Panc1 (cell line): ENCODE data around the gene HOXB7. TPM values are rescaled to one million over a fixed set of nuclear protein-coding genes. Genes with fewer than 3 reads are reported as not detected.
A peak's percentile ranks its signal among the peaks of the same experiment; 100 is the strongest.

Experiments used
- ATAC-seq: fragments of 200-7000 bp; cut with Tn5 transposase; 2 replicates; pipeline ENCODE4 v1.9.1; 2020; ENCODE audit warnings: mild to moderate bottlenecking, moderate library complexity
- BruUV-seq: library from RNA; stranded (reverse); fragments of 400-500 nt; replicated peaks from 2 replicates; lab custom pipeline; 2021; lab: Mats Ljungman, UMichigan
- CTCF ChIA-PET: fragments of 300-600 bp; sonication (Branson Sonifier 250); formaldehyde crosslinking; loops from one replicate; lab custom pipeline; 2022; ENCODE audit warnings: antibody characterized with exemption; lab: Charles Lee
- POLR2A ChIA-PET: fragments of 300-600 bp; sonication (Branson Sonifier 250); formaldehyde crosslinking; loops from one replicate; lab custom pipeline; 2022; ENCODE audit warnings: antibody characterized with exemption; lab: Charles Lee
- DNase-seq: peaks from one replicate; pipeline ENCODE4 v3.0.0-alpha.2; 2010; ENCODE audit warnings: low read depth, low spot score
- H3K27ac ChIP-seq: 2 replicates; pipeline ENCODE4 v1.5.1; 2011; ENCODE audit warnings: mild to moderate bottlenecking, low read length, inconsistent platforms
- H3K27me3 ChIP-seq: fragments of 200-500 bp; sonication (Bioruptor generic); 2 replicates; pipeline ENCODE4 v1.6.0; 2014; ENCODE audit warnings: low read length, inconsistent platforms; ENCODE audit not compliant: control insufficient read depth, insufficient read depth
- H3K36me3 ChIP-seq: fragments of 200-500 bp; sonication (Bioruptor generic); 2 replicates; pipeline ENCODE4 v1.5.1; 2014; ENCODE audit warnings: inconsistent platforms, mild to moderate bottlenecking, low read length, moderate library complexity; ENCODE audit not compliant: control insufficient read depth, insufficient read depth
- H3K4me1 ChIP-seq: 2 replicates; pipeline ENCODE4 v1.5.1; 2011; ENCODE audit warnings: inconsistent platforms, mild to moderate bottlenecking, low read length, moderate library complexity; ENCODE audit not compliant: control insufficient read depth, insufficient read depth
- H3K4me3 ChIP-seq, 2 experiments: 2 replicates each; pipeline ENCODE4 v1.5.1; 2011 to 2012; ENCODE audit warnings: low read depth in 2 of 2, low read length in 2 of 2, mild to moderate bottlenecking in 2 of 2, inconsistent platforms in 1 of 2, moderate library complexity in 1 of 2
- H3K9me3 ChIP-seq: fragments of 200-500 bp; sonication (Bioruptor generic); 2 replicates; pipeline ENCODE4 v1.5.1; 2014; ENCODE audit warnings: low read depth, mild to moderate bottlenecking, inconsistent platforms, low read length, moderate library complexity; ENCODE audit not compliant: control insufficient read depth, insufficient read depth
- CTCF ChIP-seq: fragments of 450-650 bp; IDR thresholded peaks from 2 replicates; pipeline ENCODE4 v1.5.1; 2017; ENCODE audit warnings: mild to moderate bottlenecking
- POLR2AphosphoS5 ChIP-seq: IDR thresholded peaks from 2 replicates; pipeline ENCODE4 v1.6.1; 2012; ENCODE audit warnings: mild to moderate bottlenecking, low read depth, low read length, moderate library complexity
- SIN3A ChIP-seq: IDR thresholded peaks from 2 replicates; pipeline ENCODE4 v1.6.1; 2012; ENCODE audit warnings: low read depth, mild to moderate bottlenecking, low read length, moderate library complexity, borderline replicate concordance; ENCODE audit not compliant: insufficient read depth
- TCF7L2 ChIP-seq: IDR thresholded peaks from 2 replicates; pipeline ENCODE4 v1.6.1; 2011; ENCODE audit warnings: mild to moderate bottlenecking, low read depth, low read length, inconsistent platforms
- in situ Hi-C: cut with HindIII; loops from 2 replicates; pipeline ENCODE4 v1.10.0; 2016; ENCODE audit warnings: low sequenced_read_pairs, low pct_unique_long_range_greater_than_20kb
- intact Hi-C: fragments of 100-400 bp; cut with micrococcal nuclease; formaldehyde crosslinking; loops from one replicate; pipeline ENCODE4 v1.10.0; 2022; ENCODE audit not compliant: unreplicated experiment
- total RNA-seq: library from RNA; stranded (reverse); gene quantifications from one replicate; pipeline ENCODE4 v1.2.1, GENCODE V29; 2021; ENCODE audit not compliant: unreplicated experiment
- TF ChIP-seq, protein P1 (sequence below), 2 experiments: IDR thresholded peaks; 2 replicates each; pipeline ENCODE4 v1.6.1; 2011 to 2012; ENCODE audit warnings: low read depth in 2 of 2, control low read depth in 1 of 2, low read length in 1 of 2, mild to moderate bottlenecking in 1 of 2, moderate library complexity in 1 of 2; ENCODE audit not compliant: insufficient read depth in 1 of 2

HOXB7 gene
- total RNA-seq, 1 experiment from 2014 or later: 44.0 TPM

GRCh38 chr17:48589060-48589830 is 21.6 kb downstream of the HOXB7 start:
- in situ Hi-C loops (no loop called here), intact Hi-C loops (no loop called here)
- BruUV-seq: TSS peak; percentile 40
- DNase-seq: no peak
- POLR2A ChIA-PET: interaction anchor here (0.6 to 2.0 kb wide), 7 partner anchors 9 to 1373 kb away, joined by 3 to 7 read pairs (median 4); partner anchors contain the start of gene HOXB8
- Histone ChIP-seq H3K9me3 (no peaks in the 10 kb centered on the region), H3K27ac (peak overlapping the region; percentile 99), H3K4me3 (peak overlapping the region; percentile 70 to 99), H3K4me1 (peaks cover 76% of the 10 kb centered on the region), H3K36me3 (no peaks in the 10 kb centered on the region), H3K27me3 (no peaks in the 10 kb centered on the region)
- TF ChIP-seq TCF7L2 (peak; percentile 47), POLR2AphosphoS5 (peak; percentile 22), SIN3A (0 out of 2 replicates have a peak, but pooled peaks have one; percentile 63), CTCF (no peak)
- TF ChIP-seq, protein P1, sequence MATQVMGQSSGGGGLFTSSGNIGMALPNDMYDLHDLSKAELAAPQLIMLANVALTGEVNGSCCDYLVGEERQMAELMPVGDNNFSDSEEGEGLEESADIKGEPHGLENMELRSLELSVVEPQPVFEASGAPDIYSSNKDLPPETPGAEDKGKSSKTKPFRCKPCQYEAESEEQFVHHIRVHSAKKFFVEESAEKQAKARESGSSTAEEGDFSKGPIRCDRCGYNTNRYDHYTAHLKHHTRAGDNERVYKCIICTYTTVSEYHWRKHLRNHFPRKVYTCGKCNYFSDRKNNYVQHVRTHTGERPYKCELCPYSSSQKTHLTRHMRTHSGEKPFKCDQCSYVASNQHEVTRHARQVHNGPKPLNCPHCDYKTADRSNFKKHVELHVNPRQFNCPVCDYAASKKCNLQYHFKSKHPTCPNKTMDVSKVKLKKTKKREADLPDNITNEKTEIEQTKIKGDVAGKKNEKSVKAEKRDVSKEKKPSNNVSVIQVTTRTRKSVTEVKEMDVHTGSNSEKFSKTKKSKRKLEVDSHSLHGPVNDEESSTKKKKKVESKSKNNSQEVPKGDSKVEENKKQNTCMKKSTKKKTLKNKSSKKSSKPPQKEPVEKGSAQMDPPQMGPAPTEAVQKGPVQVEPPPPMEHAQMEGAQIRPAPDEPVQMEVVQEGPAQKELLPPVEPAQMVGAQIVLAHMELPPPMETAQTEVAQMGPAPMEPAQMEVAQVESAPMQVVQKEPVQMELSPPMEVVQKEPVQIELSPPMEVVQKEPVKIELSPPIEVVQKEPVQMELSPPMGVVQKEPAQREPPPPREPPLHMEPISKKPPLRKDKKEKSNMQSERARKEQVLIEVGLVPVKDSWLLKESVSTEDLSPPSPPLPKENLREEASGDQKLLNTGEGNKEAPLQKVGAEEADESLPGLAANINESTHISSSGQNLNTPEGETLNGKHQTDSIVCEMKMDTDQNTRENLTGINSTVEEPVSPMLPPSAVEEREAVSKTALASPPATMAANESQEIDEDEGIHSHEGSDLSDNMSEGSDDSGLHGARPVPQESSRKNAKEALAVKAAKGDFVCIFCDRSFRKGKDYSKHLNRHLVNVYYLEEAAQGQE (IDR thresholded peaks at IDR 0.05; ENCODE audit: insufficient read depth in 1 of 2, low read depth in 2 of 2, low read length in 1 of 2): peak in 1 of 2 experiments; percentile 23; a peak in 1 of 4 replicates
- CTCF ChIA-PET: interaction anchor here (0.6 to 1.7 kb wide), 7 partner anchors 12 to 327 kb away, joined by 3 to 6 read pairs (median 3); no protein-coding TSS in a partner anchor
- ATAC-seq: no peak

- in situ Hi-C loops: no loop called here
- no peak for TF ChIP-seq TCF7L2
- peak overlapping the region; percentile 70 to 99 for H3K4me3 ChIP-seq
- BruUV-seq: no TSS peak
- DNase-seq: no peak
- H3K4me1 ChIP-seq: peaks cover 79% of the 10 kb centered on the region
- CTCF ChIA-PET: interaction anchor here (0.6 to 2.0 kb wide), 7 partner anchors 19 to 329 kb away, joined by 3 to 8 read pairs (median 4); partner anchors contain the start of gene HOXB8
- H3K27me3 ChIP-seq: no peaks in the 10 kb centered on the region
- H3K27ac ChIP-seq: peak overlapping the region; percentile 99
- H3K36me3 ChIP-seq: no peaks in the 10 kb centered on the region
- POLR2A ChIA-PET: interaction anchor here (0.5 to 2.0 kb wide), 8 partner anchors 10 to 1372 kb away, joined by 3 to 7 read pairs (median 4); partner anchors contain the start of gene HOXB8
- no peak for ATAC-seq
- intact Hi-C loops: no loop called here
- no peaks in the 10 kb centered on the region for H3K9me3 ChIP-seq
Measured at GRCh38 chr17:48588528-48588927, 22.3 kb downstream of the HOXB7 start.
